Measurements from ENCODE around the gene SMIM21.

Gene SMIM21

GRCh38 chr18:75427603-75428002, at the start of gene SMIM21:
TSS of gene SMIM21 (minus strand) at chr18:75427703. CDS start at chr18:75427563, 140 bp downstream.
- no peak within 1 kb of the TSS for H3K4me3 ChIP-seq (ENCODE audit: low read depth, low read length)
- no peak for DNase-seq (ENCODE audit: low read depth)
- TF ChIP-seq CTCF (conservative IDR thresholded peaks at IDR 0.05; ENCODE audit: low read depth, low read length): no peak

GRCh38 chr18:75475228-75475627, 47.7 kb upstream of the SMIM21 start:
- DNase-seq (ENCODE audit: low read depth): peak; percentile 91
- no peak for TF ChIP-seq CTCF (conservative IDR thresholded peaks at IDR 0.05; ENCODE audit: low read depth, low read length)

GRCh38 chr18:75474332-75474731, 46.8 kb upstream of the SMIM21 start:
- no peak for TF ChIP-seq CTCF (conservative IDR thresholded peaks at IDR 0.05; ENCODE audit: low read depth, low read length)
- DNase-seq (ENCODE audit: low read depth): no peak
- H3K4me3 ChIP-seq (ENCODE audit: low read depth, low read length): no peak overlapping the region

More at GRCh38 chr18:75475228-75475627, 47.7 kb upstream of the SMIM21 start:
- H3K4me3 ChIP-seq (ENCODE audit: low read depth, low read length): no peak overlapping the region

- H3K4me3 ChIP-seq (ENCODE audit: low read depth, low read length): no peak overlapping the region
- DNase-seq (ENCODE audit: low read depth): no peak
- TF ChIP-seq CTCF (conservative IDR thresholded peaks at IDR 0.05; ENCODE audit: low read depth, low read length): no peak
Observed at GRCh38 chr18:75473316-75473715, 45.8 kb upstream of the SMIM21 start.

GRCh38 chr18:75472906-75473305, 45.4 kb upstream of the SMIM21 start:
- no peak for TF ChIP-seq CTCF (conservative IDR thresholded peaks at IDR 0.05; ENCODE audit: low read depth, low read length)
- H3K4me3 ChIP-seq (ENCODE audit: low read depth, low read length): no peak overlapping the region
- no peak for DNase-seq (ENCODE audit: low read depth)

- no peak for DNase-seq (ENCODE audit: low read depth)
- no peak for TF ChIP-seq CTCF (conservative IDR thresholded peaks at IDR 0.05; ENCODE audit: low read depth, low read length)
- H3K4me3 ChIP-seq (ENCODE audit: low read depth, low read length): no peak overlapping the region
Observed at GRCh38 chr18:75472396-75472795, 44.9 kb upstream of the SMIM21 start.

GRCh38 chr18:75471850-75472249, 44.3 kb upstream of the SMIM21 start:
- no peak for TF ChIP-seq CTCF (conservative IDR thresholded peaks at IDR 0.05; ENCODE audit: low read depth, low read length)
- no peak overlapping the region for H3K4me3 ChIP-seq (ENCODE audit: low read depth, low read length)
- DNase-seq (ENCODE audit: low read depth): no peak

Data from choroid plexus epithelial cell (primary cell).